HG03520 (cell line): ENCODE measurements around the gene KIT.
A peak's percentile ranks its signal among the peaks of the same experiment; 100 is the strongest.

ENCODE experiments used
- ATAC-seq: cut with Tn5 transposase; IDR thresholded peaks from one replicate; pipeline ENCODE4 v1.9.1; 2021; ENCODE audit warnings: mild to moderate bottlenecking, moderate library complexity; ENCODE audit not compliant: unreplicated experiment

Gene KIT

DNA sequence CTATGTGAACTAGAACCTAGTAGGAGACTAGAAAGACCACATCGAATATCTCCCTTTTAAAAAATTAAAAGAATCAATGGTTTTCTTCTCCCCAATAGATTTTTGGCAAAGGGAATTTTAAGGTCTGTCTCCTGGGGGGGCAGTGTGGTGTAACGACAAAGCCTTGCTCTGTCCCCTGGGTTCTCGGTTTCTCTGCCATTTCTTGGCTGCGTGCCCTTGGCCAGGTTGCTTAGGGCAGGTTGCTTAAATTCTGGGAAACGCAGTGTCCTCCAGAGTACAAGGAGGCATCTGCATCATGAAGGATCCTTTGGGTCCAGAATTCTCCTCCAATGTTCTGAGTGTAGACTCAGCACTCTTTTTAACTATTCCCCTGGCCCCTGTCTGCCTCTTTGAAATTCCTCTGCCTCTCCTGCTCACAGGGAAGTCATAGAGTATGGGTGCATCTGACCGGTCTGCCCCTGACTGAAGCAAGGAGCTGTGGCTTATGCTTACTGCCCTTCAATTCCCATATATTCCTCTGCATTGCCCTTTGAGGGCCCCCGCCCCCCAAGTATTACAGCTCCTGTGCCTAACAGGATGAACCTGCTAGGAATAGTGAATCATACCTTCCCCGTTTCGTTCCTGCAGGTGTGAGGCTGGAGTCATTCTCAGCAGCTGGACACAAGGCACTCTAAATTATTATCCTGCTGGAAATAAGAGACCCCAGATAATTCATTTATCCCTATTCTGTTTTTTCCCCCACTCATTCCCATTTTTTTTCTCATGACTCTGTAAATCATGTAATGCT is 2.2 kb downstream of the KIT start:
- ATAC-seq: no peak

GRCh38 chr4:54660591-54660990 is 2.8 kb downstream of the KIT start:
- no peak for ATAC-seq

DNA sequence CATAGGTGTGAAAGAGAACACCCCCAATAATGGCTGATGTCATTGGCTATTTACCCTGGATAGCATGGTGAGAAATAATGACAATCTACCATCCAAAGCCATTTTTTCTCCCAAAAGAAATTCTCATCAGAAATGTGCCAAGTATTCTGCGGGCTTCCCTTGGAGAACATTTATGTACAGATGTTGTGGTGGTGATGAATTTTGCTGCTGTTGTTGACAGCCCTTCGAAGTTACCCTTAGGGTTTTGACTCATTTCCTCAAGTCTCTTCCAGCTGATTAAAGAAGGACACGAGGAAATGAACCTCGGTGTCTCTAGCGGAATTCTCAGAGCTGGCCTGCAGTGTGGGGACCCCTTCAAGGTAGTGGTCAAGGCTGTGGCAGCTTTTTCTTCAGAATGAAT is 3.4 kb downstream of the KIT start:
- ATAC-seq: no peak

- ATAC-seq: no peak
These were observed 3.9 kb downstream of the KIT start for GRCh38 chr4:54661686-54662085.

DNA sequence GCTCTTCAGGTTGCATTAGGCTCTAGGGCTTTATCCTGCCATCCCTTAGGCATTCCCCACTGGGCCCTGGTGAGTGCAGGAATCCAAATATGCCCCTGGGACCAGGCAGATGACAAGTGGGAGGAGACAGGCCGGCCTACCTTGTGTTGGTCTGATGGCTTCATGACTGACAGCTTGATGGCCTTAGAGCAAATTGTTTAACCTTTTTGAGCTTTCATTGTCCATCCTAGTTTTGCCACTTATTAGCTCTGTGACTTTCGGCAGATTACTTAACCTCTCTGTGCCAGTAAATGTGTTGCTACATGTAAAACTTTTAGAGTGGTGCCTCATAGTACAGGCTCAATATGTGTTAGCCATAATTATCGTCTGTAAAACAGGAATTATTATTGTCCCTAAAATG is 4.4 kb downstream of the KIT start:
- no peak for ATAC-seq

GRCh38 chr4:54662901-54663585 is 5.3 kb downstream of the KIT start:
- no peak for ATAC-seq

DNA sequence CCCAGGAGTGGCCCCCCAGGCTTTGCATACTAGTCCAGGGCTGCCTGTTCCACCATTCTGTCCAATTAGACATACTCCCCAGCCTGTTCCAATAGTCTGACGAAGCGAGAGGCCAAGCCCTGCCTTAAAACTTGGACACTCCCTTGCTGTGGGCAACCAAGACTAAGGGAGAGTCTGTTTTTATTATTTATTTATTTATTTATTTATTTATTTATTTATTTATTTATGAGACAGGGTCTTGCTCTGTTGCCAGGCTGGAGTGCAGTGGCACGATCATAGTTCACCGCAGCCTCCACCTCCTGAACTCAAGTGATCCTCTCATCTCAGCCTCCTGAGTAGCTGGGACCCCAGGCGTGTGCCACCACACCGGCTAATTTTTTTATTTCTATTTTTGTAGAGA is 6.6 kb downstream of the KIT start:
- ATAC-seq: no peak

GRCh38 chr4:54668014-54668611 is 10.4 kb downstream of the KIT start:
- no peak for ATAC-seq

- no peak for ATAC-seq
These were observed 12.1 kb downstream of the KIT start for GRCh38 chr4:54669831-54670230.

DNA sequence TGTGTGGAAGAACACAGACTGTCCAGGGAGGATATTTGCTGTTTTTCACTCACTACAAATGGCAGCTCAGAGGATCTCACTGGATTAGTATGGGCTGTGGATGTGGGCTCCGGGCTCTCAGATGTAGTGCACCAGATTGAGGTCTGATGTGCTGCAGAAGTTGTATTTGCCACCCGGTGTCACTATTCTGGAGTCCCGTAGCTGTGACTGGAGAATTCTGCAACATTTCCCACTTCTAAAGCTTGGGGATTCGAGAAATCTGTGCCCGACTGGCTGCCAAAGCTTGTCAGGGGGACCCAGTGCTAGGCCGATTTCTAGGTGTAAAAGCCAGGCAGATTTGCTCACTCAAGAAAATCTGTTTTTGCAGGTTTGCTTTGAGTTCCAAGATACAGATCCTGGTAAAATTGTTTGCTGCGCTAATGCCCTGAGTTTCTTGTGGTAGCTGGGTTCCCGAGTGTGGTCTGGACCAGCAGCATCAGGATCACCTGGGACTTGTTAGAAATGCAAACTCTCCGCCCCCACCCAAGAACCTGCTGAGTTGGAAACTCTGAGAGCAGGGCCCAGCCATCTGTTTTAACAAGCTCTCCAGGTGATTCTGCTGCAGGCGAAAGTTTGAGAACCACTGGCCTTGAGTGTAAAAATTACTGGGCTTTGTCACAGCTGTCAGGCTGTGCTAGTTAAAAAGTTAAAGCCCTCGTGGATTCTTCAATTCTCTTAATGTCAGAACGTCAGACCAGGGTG is 18.1 kb downstream of the KIT start:
- ATAC-seq: no peak

GRCh38 chr4:54676658-54677057 is 18.9 kb downstream of the KIT start:
- no peak for ATAC-seq

DNA sequence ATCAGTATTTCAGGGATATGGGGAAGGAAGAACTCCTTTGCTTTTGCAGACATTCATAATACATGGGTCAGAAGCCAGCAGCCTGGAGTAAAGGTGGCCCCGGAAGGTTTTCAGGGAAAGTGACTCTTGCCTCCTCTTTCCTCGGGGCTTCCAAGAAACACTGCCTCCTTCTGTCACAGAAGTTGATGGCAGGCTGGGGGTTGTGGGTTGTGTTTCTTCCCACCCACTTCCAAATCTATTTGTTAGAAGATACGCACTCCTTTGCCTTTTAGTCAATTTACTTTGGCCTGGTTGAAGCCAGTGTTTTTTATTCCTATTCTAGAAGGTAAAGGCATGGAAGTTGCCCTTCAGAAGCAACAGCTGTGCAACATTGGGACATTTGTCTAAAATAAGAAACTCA is 19.7 kb downstream of the KIT start:
- no peak for ATAC-seq

DNA sequence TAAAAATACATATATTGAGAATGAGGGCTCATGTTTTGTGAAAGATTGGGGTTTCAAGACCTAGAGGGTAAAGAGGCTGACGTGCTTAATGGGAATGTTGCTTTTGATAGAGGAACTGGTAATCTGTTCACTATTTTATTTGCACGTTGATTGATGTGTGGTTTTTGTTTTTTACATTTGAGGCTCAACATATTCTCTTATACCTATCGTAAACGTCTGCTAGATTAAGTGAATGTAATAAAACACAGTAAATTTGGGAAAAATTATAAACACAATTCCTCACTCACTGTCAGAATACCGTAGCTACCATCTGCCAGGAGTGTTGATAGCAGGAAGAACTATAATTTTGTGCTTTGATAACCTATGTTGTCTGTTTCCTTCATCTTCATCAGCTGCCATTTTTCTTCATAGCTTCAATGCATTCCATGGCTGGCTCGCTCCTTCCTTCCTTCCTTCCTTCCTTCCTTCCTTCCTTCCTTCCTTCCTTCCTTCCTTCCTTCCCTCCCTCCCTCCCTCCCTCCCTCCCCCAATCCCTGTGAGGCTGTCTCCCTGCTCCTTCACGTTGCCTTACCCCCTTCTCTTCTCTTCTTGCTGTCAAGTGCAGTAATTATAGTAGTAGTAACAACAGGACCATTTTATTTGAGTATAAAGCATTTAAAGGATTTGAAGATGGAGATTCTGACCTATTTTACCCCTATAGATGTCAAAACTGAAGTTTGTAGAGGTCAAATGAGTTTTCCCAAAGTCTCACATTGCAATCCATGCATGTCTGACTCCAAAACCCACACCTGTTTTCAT is 20.3 kb downstream of the KIT start:
- no peak for ATAC-seq

- ATAC-seq: no peak
These were observed 21.1 kb downstream of the KIT start for GRCh38 chr4:54678826-54679225.

GRCh38 chr4:54679813-54680212 is 22.1 kb downstream of the KIT start:
- no peak for ATAC-seq

DNA sequence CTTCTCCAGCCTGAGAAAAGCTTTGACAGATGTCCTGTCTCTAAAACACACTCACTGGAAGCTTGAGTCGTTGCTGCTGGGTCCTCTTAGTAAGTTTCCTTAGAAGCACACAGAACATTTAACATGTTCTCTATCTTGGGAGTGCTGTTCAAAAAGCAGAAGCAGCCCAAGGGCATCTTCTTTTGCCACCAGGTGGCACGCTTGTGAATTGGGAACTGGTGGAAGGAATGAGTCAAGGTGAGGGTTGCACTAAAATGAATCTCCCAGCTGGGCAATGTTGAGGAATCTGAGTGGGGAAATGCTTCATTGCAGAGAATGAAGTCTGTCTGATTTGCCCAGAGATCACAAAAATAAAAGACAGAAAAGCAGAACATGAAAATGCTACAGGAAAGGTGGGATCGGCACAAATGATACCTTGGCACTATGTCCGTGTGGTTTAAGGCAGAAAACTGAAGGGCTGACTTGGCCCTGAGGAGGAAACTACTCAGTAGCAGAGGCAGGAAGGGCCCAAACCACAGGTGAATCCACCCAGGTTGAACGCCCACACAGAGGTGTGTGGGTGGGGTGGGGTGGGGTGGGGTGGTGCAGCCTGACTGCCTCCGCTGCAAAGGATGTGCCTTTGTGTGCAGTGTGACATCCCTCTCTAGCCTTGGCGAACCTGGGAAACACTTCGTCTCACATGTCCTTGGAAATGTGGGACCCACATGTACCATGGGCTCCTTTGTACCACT is 26.0 kb downstream of the KIT start:
- ATAC-seq: peak; percentile 61

DNA sequence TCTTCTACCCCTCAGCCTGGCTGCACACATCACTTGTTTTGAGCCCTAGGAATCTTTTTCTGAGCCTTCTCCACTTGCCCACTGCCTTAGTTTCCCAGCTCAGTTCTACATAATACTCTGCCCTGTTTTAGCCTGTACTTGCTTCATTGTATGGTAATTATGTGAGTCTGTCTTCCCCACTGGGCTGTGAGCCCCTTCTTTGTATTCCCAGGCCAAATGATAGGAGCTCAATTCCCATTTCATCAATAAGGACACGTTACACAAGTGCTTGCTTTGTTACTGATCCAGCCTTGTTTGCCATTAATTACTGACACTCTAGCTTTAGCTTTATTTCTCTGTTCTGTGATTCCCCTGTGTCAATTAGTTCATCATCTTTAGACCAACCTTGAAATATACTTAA is 28.1 kb downstream of the KIT start:
- ATAC-seq: no peak

GRCh38 chr4:54687887-54688841 is 30.4 kb downstream of the KIT start:
- no peak for ATAC-seq

DNA sequence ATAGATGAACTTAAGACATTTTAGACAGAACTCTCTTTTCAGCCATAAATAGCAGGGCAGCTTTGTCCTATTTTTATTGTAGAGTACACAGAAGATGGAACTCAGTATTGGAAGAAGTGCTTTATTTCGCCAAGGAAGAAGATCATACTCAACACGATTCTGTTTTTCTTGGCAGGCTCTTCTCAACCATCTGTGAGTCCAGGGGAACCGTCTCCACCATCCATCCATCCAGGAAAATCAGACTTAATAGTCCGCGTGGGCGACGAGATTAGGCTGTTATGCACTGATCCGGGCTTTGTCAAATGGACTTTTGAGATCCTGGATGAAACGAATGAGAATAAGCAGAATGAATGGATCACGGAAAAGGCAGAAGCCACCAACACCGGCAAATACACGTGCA is 37.6 kb downstream of the KIT start:
- no peak for ATAC-seq
